NCI-H345 treated with DMSO at 0.1 percent for 48 hours (cell line): Measurements from ENCODE around the gene TTC9.

Experiments
- DNase-seq: peaks from one replicate; lab custom pipeline; 2025; ENCODE audit not compliant: unreplicated experiment; lab: John Stamatoyannopoulos, UW

The TTC9 gene

DNA sequence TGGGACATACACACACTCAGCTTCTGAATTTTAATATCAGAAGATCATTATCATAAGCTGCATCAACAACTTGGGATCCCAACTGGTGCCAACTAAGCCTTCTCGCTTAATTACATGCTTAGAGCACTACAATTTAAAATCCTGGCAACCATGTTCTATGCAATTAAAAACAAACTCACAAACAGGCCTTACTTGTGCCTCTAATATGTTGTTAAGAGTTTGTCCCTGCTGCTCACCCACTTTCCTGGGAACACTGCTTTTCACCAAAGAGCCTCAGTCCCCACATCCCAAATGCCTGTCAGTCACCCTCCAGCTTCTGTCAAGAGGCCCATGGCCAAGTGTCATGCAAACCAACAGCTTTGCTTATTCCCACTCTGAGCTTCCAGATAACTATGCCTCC lies 69.7 kb downstream of the TTC9 start:
- DNase-seq: no peak

DNA sequence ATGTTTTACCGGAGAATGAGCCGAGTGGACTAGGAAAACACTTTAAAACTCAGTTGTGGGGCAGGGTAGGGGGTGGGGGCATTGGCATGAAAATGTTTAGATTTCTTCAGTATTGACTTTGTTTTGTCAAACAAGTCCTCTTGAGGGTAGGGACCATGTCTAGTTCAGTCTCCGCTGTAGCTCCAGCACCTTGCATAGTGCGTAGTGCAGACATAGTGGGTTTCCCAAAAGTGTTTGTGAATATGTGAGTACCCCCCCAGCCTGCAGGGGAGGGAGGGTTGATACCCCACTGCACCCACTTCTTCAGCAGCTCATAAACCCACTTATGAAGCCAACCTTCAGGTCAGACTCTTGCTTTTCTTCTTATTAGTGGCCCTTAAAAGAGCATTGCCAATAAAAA lies 71.4 kb downstream of the TTC9 start:
- DNase-seq: no peak

DNA sequence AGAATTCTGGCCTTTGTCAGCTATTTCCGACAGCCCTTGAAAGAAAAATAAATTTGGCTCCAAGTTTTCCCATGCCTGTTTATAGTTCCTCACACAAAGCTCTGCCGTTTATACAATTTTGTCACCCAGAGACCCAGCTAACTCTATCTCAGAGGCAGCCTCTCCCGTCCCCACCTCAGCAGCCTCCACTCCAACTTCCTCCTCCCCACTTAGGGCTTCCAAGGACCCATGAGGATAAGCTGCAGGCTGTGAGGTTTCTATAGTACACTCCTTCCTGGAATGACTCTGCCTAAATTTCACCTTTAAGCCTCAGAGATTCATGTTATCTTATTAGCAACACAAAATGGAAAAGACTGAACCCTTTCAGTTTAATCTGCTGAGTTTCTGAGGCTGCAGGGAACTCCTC lies 71.8 kb downstream of the TTC9 start:
- no peak for DNase-seq

DNA sequence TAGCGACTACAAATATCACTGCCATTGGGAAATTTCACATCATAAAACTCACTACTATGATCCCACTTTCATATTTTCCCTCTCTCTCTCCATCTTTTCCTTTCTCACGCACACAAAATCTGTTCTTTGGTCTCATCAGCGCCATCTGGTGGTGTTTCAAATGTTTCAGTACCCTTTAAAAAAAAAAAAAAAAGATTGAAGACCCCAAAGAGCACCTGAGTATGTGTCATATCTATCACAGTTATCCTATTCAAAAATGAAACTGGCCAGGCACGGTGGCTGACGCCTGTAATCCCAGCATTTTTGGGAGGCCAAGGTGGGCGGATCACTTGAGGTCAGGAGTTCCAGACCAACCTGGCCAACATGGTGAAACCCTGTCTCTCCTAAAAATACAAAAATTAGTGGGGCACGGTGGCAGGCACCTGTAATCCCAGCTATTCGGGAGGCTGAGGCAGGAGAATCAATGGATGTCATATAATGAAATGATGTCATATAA lies 72.4 kb downstream of the TTC9 start:
- DNase-seq: peak; percentile 69

DNA sequence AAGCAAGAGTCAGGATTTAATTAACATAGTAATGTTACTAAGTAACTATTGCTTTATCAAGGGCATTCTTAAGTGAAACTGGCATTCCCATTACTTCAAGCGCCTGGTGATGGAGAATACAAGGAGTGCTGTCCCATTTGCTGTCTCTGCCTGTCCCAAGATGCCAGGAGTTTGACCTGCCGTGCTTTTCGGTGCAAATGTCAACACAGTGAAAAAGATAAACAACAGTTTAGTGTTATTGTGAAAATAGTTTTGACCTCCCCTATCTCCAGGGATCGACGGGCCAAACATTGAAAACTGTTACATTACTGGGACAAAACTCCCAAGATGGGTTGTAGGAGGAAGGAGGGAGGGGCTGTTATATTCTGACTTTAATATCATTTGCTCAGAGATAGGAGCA lies 74.8 kb downstream of the TTC9 start:
- DNase-seq: no peak

DNA sequence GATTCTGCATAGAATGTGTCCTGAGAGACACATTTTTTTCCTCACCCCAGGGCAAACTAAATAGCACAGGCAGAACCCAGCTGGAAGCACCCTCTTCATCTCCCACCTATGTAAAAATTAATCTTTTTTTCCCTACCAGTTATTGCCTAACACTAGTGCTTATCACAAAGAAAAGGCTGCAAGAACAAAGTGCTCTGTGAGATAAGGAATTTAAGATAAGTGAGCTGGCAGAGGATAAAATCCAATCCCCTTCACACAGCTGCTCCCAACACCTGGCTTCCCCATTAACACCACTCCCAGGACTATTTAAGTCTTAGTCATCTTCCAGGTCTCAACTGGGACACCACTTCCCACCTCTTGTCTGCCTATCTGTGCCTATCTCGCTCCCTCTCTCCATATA lies 75.2 kb downstream of the TTC9 start:
- DNase-seq: no peak

DNA sequence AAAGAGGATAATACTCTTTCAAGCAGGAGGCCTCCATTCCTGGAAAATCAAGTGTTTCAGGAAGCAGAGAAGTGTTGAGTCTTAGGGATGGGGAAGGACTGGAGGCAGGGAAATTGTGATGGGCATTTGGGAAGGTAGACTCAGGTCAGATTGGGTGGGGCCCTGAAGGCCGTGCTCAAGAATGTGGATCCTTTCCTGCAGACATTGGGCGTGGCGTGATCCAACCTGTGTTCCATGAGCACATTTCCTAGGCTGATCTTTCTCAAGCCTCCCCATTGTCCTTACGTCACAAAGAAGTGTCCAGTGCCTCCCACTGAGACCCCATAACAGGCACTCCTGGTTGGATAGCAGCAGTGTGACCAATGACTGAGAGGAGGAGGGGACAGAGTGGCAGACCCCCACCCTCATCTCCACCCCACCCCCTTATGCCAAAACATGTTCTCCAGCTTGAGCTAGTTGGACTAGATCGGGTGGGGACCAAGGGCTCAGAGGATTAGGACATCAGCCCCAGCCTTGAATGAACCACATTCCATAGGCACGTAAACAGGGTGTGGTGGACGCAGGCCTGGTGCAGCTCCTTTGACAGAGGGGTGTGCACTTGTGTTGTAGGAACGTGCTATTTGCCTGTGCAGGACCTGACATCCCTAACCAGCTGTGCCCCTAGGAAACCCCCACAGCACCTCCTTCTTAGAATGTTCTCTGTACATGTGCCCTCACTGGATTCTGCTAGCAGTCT lies 76.8 kb downstream of the TTC9 start:
- no peak for DNase-seq

DNA sequence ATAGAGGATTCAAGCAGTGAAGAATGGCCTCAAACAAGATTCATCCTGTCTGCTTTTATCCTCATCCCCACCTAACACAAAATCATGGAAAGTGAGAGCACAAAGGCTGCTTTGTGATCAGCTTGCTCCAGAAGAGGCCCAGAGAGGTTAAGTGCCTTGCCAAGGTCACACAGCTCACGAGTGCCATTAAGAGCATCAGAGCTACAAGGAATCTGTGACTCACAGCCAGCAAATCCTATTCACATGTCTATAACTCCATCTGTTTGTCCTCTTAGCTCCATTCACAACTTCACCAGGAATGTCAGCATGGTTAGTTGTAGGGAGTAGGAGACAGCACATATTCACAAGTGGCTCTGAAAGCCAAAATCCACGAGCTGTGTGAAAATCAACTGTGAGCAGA lies 79.8 kb downstream of the TTC9 start:
- no peak for DNase-seq

DNA sequence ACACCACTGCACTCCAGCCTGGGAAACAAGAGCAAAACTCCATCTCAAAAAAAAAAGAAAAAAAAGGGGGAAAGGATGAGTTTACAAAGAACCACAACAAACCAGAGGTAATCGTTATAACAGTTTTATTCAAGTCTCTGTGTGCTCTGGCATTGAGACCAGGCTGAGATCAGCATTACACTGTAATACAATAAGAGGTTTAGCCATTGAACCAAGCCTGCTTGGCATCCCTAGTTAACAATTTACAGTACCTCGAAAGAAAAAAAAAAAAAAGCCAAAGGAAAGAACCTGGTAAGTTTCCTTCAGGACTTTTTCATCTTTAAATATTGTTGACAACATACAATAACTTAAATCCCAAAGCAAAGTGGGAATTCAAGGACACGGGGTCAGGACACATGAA lies 80.7 kb downstream of the TTC9 start:
- DNase-seq: no peak

DNA sequence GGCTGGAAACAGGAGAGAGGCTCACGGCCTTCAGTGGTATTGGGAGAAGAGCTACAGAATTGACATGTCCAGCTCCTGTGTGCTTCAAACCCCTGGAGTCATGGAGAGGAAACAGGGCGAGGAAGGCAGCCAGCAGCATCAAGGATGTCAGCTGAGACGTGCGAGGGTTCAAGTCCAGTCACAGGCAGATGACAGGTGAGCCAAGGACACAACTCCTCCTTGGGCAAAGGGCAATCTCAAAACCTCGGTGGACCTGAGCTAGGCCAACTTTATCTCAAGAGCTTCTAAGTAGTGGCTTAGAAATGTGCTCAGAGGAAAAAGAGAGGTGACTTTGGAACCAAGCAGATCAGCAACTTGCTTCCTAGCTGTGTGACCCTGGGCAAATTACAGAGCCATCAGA lies 81.6 kb downstream of the TTC9 start:
- DNase-seq: no peak

DNA sequence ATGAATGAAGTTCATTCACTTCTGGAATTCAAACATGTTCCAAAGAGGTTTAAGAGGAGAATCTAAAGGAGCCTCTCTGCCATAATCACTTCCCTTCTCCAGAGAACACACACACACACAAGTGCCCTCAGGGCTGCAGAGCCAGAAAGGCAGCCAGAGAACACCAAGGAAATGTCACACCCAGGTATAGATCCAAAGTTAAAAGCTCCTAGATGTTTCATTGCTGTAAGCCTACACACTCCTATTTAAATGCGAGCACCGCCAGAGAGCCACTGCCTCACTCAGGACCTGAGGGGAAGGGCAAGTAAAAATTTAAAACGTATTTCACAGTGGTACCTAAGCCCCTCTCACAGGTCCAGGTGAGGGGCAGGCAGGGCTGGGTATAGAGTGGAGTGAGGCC lies 82.4 kb downstream of the TTC9 start:
- no peak for DNase-seq

DNA sequence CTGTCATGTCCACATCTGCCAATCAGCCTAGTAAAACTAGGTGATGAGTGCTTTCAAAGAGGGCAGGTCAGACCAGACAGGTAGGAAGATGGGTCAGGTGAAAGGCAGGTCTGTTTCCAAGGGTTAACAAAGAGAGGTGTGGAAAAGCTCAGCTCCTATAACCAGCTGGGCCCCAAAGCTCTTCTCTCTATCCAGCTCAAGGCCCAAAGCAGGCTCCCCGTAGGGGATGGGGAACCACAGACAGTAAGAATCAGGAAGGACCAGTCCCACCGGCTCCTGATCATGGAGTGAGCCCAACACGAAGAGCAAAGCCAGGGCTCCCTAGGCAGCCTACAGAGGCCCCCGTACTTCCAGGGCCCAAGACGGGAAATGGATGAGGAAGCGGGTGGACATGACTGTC lies 83.2 kb downstream of the TTC9 start:
- no peak for DNase-seq
